Right atrium auricular region (tissue), 2 donors: ENCODE measurements around the gene CEP112. TPM values are rescaled to one million over a fixed set of nuclear protein-coding genes. Genes with fewer than 3 reads are reported as not detected.

Experiments used
- DNase-seq: peaks from one replicate; pipeline ENCODE4 v3.0.0-alpha.2; 2019; ENCODE audit warnings: low spot score
- H3K27ac ChIP-seq, 2 donors: fragments of 200-600 bp; sonication (generic); 1 replicate in 1 of 2; 2 replicates in 1 of 2; pipeline ENCODE4 v1.5.1; 2016 to 2019
- H3K27me3 ChIP-seq, 2 donors: fragments of 200-600 bp; sonication (generic); one replicate each; pipeline versions ENCODE4 v1.5.1 to v1.6.0; 2017 to 2019
- H3K36me3 ChIP-seq: fragments of 200-600 bp; sonication (generic); one replicate; pipeline ENCODE4 v1.5.1; 2016
- H3K4me1 ChIP-seq, 2 donors: fragments of 200-600 bp; sonication (generic); one replicate each; pipeline versions ENCODE4 v1.5.1 to v1.6.0; 2017 to 2019
- H3K4me3 ChIP-seq, 2 donors: fragments of 200-600 bp; sonication (generic); 1 replicate in 1 of 2; 2 replicates in 1 of 2; pipeline ENCODE4 v1.5.1; 2017 to 2019; ENCODE audit warnings: mild to moderate bottlenecking in 1 of 2, moderate library complexity in 1 of 2
- H3K9me3 ChIP-seq, 2 donors: fragments of 200-600 bp; sonication (generic); one replicate each; pipeline ENCODE4 v1.5.1; 2019
- CTCF ChIP-seq, 2 donors: fragments of 200-600 bp; sonication (generic); IDR thresholded peaks; one replicate each; pipeline ENCODE4 v1.5.1; 2019; ENCODE audit warnings: antibody characterized with exemption in 2 of 2
- total RNA-seq, 2 donors: library from RNA; depleted of rRNA; stranded (reverse); fragments of >200 nt; gene quantifications; one replicate each; pipeline ENCODE4 v1.1.0, GENCODE V29; 2016

CEP112 gene
- total RNA-seq, 2 donors from 2014 or later, result 8.1 to 11.2 TPM

DNA sequence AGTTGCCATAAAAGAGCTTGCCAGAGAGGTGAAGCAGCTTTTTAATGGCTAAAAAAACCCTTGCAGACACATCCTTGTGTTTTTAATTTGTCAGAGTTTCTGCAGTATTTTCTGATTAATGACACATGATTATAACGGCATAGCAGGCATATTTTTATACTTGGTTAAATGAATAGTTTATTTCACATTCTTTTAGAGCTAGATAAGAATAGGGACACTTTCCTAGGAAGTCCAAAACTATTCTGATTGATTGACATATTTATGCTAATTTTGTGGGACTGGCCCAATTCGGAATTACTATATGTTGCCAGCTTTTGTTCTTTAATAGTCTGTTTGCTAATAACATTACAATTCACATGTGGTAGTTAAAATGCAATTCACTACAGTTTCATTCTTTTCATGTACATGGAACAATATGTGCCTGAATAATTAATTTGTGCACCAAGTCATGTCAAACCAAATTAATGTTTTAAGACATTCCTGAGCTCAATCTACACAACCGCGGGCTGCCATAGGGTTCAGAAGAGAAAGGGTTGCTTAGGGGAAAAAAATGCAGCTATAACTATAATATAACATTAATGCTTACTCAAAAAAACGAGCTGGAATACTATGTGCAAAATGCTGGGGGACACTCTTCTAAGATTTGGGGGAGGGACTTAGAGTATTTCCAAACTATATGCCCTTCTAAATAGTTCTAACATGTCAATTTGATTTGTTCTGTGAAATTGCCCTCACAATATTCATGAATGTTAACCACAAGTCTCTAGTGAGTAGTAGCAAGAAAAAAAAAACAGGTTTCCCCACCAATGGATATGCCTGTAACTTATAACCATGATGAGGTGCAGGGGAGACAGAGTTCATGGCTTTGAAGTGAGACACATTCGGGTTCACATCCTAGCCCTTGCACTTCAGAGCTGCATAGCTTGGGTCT is 305.4 kb downstream of the CEP112 start:
- H3K4me1 ChIP-seq, result no peaks in the 10 kb centered on the region
- no peaks in the 10 kb centered on the region for H3K9me3 ChIP-seq
- no peaks in the 10 kb centered on the region for H3K27me3 ChIP-seq
- DNase-seq, result no peak
- no peak overlapping the region for H3K27ac ChIP-seq
- H3K4me3 ChIP-seq, result no peak overlapping the region
- TF ChIP-seq CTCF (IDR thresholded peaks at IDR 0.05), result no peak
- H3K36me3 ChIP-seq, result no peaks in the 10 kb centered on the region

DNA sequence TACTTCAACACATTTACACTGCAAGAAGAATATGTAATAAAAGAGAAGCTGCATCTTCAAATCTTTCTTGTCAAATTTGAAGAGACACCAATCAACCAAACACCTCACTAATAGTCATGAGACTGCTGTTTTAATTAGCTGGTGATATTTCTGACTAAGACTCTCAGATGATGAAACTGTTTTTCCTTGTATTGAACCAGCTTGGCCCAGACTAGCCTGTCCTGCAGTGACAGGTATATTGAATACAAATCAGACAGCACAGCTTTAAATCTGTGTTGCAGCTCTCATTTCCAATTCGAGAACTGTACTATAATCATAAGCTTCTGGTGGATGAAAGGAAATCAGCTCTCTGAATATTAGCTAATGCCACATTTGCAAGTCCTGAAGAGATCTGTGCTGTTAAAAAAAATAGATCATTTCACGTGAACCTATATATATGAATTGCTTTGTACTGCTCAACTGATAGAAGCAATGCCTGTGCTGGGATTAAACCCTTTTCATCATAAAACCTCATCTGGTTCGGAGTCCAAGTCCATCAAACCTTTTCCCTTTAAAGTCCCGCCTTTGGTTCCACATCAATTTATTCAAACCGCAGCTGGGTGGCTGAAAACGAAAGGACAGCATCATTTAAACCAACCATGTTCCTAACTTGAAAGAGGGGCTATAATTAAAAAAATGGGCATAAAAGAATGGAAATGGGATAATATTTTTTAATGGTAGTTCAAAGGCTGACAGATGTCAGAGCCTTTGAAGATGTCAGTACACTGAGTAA is 306.2 kb downstream of the CEP112 start:
- TF ChIP-seq CTCF (IDR thresholded peaks at IDR 0.05), result no peak
- Histone ChIP-seq H3K27me3 (no peaks in the 10 kb centered on the region), H3K36me3 (no peaks in the 10 kb centered on the region), H3K4me1 (no peaks in the 10 kb centered on the region), H3K4me3 (no peak overlapping the region), H3K27ac (no peak overlapping the region), H3K9me3 (no peaks in the 10 kb centered on the region)
- DNase-seq, result no peak

DNA sequence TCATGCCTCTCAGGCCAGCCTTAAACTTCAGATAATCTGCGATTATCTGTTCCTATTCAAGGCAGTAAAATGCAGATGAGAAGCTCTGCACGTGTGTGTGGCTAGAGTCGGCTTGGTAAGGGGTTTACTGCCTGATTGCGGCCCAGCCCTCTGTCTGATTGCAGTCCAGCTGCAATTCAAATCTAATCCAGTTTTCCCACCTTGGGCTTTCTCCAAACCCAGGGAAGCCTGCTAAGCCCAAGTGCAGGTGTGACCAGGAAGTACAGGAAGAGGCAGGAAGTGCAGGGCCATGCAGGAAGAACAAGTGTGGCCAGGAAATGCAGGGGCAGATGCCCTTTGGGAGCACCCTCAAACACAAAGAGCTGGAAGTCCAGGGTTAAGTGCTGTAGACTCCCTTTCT is 314.9 kb downstream of the CEP112 start:
- H3K4me3 ChIP-seq, result no peak overlapping the region
- no peaks in the 10 kb centered on the region for H3K36me3 ChIP-seq
- no peaks in the 10 kb centered on the region for H3K4me1 ChIP-seq
- no peak overlapping the region for H3K27ac ChIP-seq
- no peak for TF ChIP-seq CTCF (IDR thresholded peaks at IDR 0.05)
- DNase-seq, result no peak
- H3K9me3 ChIP-seq, result peaks cover 0 to 17% of the 10 kb centered on the region in 2 donors
- H3K27me3 ChIP-seq, result no peaks in the 10 kb centered on the region

DNA sequence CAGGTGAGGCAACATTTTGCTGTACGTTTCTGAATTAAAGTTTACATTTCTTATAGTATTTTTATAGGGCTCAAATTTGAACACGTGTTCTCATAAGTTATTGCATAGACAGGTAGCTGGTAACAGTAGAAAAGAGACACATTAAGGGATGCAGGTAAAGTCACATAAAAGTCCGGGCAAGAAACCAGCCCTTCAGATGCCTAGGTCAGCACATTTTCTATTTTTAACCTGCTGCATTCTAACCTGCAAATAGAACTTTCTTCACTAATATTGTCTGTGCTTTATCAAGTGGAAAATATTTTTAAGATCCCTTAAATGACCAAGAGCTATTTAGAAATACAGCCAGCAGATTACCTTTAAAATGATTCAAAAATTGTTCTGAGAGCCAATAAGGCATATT is 323.1 kb downstream of the CEP112 start:
- DNase-seq, result no peak
- Histone ChIP-seq H3K27ac (no peak overlapping the region), H3K36me3 (no peaks in the 10 kb centered on the region), H3K27me3 (no peaks in the 10 kb centered on the region), H3K9me3 (no peaks in the 10 kb centered on the region), H3K4me3 (no peak overlapping the region), H3K4me1 (no peaks in the 10 kb centered on the region)
- TF ChIP-seq CTCF (IDR thresholded peaks at IDR 0.05), result no peak

DNA sequence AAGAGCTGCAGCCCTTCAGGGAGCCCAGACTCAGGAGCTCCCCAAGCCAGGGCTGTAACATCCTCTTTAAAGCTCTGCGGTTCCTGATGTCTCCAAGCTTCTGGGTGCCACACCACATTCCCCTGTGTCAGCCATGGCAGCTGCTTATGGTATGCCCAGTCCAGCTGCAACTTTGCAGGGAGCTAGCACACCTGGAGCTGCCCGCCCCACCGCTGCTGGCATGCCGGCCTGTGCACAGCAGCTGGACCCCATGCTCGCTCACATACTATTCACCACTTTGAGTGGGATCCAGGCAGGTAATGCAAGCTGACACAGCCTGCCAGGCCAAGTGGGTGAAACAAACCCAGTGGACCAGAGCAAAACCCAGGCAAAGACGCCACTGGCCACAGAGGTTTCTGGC is 324.9 kb downstream of the CEP112 start:
- H3K4me1 ChIP-seq, result no peaks in the 10 kb centered on the region
- no peak overlapping the region for H3K27ac ChIP-seq
- no peak for TF ChIP-seq CTCF (IDR thresholded peaks at IDR 0.05)
- no peak overlapping the region for H3K4me3 ChIP-seq
- no peaks in the 10 kb centered on the region for H3K36me3 ChIP-seq
- no peaks in the 10 kb centered on the region for H3K27me3 ChIP-seq
- DNase-seq, result no peak
- no peaks in the 10 kb centered on the region for H3K9me3 ChIP-seq
